SK-N-SH (cell line): Measurements from ENCODE around the gene SEC23IP. TPM values are rescaled to one million over a fixed set of nuclear protein-coding genes. Genes with fewer than 3 reads are reported as not detected.

ENCODE experiments used
- CTCF ChIA-PET: fragments of 300-600, 350-600 bp; formaldehyde crosslinking; extraction: SDS; loops from one replicate; lab custom pipeline; 2021; lab: Yijun Ruan, JAX
- POLR2A ChIA-PET: fragments of 350-600 bp; sonication (Branson Sonifier 250); formaldehyde crosslinking; extraction: SDS; loops from one replicate; lab custom pipeline; 2020; ENCODE audit warnings: antibody characterized with exemption, inconsistent platforms; lab: Yijun Ruan, JAX
- DNase-seq: peaks from one replicate; pipeline ENCODE4 v3.0.0; 2012
- H2AFZ ChIP-seq: fragments of 200-600 bp; sonication (generic); 2 replicates; pipeline ENCODE4 v1.8.1; 2016; ENCODE audit warnings: antibody characterized with exemption, mild to moderate bottlenecking, low read depth
- H3F3A ChIP-seq: fragments of 200-600 bp; sonication (generic); replicated peaks from 2 replicates; pipeline ENCODE3; 2016; ENCODE audit warnings: antibody characterized with exemption, mild to moderate bottlenecking; ENCODE audit not compliant: insufficient read depth
- H3K27ac ChIP-seq, 2 experiments: fragments of 200-500 bp in 1 of 2; fragments of 200-600 bp in 1 of 2; sonication (Bioruptor generic) in 1 of 2; sonication (generic), shearing (Covaris generic) in 1 of 2; 2 replicates each; pipeline versions ENCODE4 v1.5.1 to v1.6.1; 2014 to 2016; ENCODE audit warnings: low read depth in 2 of 2, inconsistent platforms in 1 of 2, low read length in 1 of 2, mild to moderate bottlenecking in 1 of 2, mixed read lengths in 1 of 2
- H3K27me3 ChIP-seq: fragments of 200-600 bp; sonication (generic), shearing (Covaris generic); 2 replicates; pipeline ENCODE4 v1.6.1; 2016; ENCODE audit warnings: mixed run types; ENCODE audit not compliant: insufficient read depth
- H3K36me3 ChIP-seq, 2 experiments: fragments of 200-500 bp in 1 of 2; fragments of 200-600 bp in 1 of 2; sonication (Bioruptor generic) in 1 of 2; sonication (generic) in 1 of 2; replicated peaks in 1 of 2; 2 replicates each; pipeline versions ENCODE3 to v1.5.1; 2014 to 2016; ENCODE audit warnings: low read length in 1 of 2, mild to moderate bottlenecking in 1 of 2; ENCODE audit not compliant: insufficient read depth in 2 of 2, control insufficient read depth in 1 of 2
- H3K4me1 ChIP-seq, 2 experiments: fragments of 200-500 bp in 1 of 2; fragments of 200-600 bp in 1 of 2; sonication (Bioruptor generic) in 1 of 2; sonication (generic), shearing (Covaris generic) in 1 of 2; 2 replicates each; pipeline versions ENCODE4 v1.5.1 to v1.6.1; 2014 to 2016; ENCODE audit warnings: low read depth in 1 of 2, low read length in 1 of 2, mixed run types in 1 of 2; ENCODE audit not compliant: insufficient read depth in 2 of 2, control insufficient read depth in 1 of 2
- H3K4me2 ChIP-seq: fragments of 200-600 bp; sonication (generic), shearing (Covaris generic); 2 replicates; pipeline ENCODE4 v1.6.1; 2017; ENCODE audit warnings: mixed run types
- H3K4me3 ChIP-seq, 2 experiments: fragments of 200-500 bp in 1 of 2; fragments of 200-600 bp in 1 of 2; sonication (Bioruptor generic) in 1 of 2; sonication (generic), shearing (Covaris generic) in 1 of 2; 2 replicates each; pipeline versions ENCODE4 v1.5.1 to v1.8.1; 2014 to 2016; ENCODE audit warnings: low read depth in 2 of 2, inconsistent platforms in 1 of 2, low read length in 1 of 2, mild to moderate bottlenecking in 1 of 2, mixed read lengths in 1 of 2, moderate library complexity in 1 of 2
- H3K79me2 ChIP-seq: fragments of 200-600 bp; sonication (generic); 2 replicates; pipeline ENCODE4 v1.8.1; 2017; ENCODE audit warnings: mild to moderate bottlenecking; ENCODE audit not compliant: insufficient read depth
- H3K9ac ChIP-seq: fragments of 200-600 bp; sonication (generic); 2 replicates; pipeline ENCODE4 v1.6.1; 2017; ENCODE audit warnings: mixed run types
- H3K9me2 ChIP-seq: fragments of 200-600 bp; sonication (generic); 2 replicates; pipeline ENCODE4 v1.6.1; 2017; ENCODE audit warnings: mixed run types
- H3K9me3 ChIP-seq: fragments of 200-600 bp; sonication (generic); 2 replicates; pipeline ENCODE4 v1.6.1; 2017; ENCODE audit warnings: mixed run types, mild to moderate bottlenecking, moderate library complexity
- H4K20me1 ChIP-seq: fragments of 200-600 bp; sonication (generic); 2 replicates; pipeline ENCODE4 v1.6.1; 2017; ENCODE audit warnings: mild to moderate bottlenecking, mixed run types; ENCODE audit not compliant: insufficient read depth
- EZH2phosphoT487 ChIP-seq: fragments of 200-600 bp; sonication (generic); IDR thresholded peaks from 2 replicates; pipeline ENCODE4 v1.6.1; 2017; ENCODE audit warnings: low read depth, mixed run types, mild to moderate bottlenecking, antibody characterized with exemption, moderate library complexity, borderline replicate concordance
- FOSL2 ChIP-seq: IDR thresholded peaks from 2 replicates; pipeline ENCODE4 v1.4.0; 2012; ENCODE audit warnings: low read depth, mild to moderate bottlenecking, moderate library complexity, borderline replicate concordance
- FOXJ3 ChIP-seq: sonication (generic); formaldehyde crosslinking; IDR thresholded peaks from 2 replicates; pipeline ENCODE4 v1.5.1; 2020; ENCODE audit warnings: mild to moderate bottlenecking, missing genetic modification reagents
- MEF2A ChIP-seq: IDR thresholded peaks from 2 replicates; pipeline ENCODE4 v1.4.0; 2012; ENCODE audit warnings: low read depth, borderline replicate concordance
- MXI1 ChIP-seq: IDR thresholded peaks from 2 replicates; pipeline ENCODE4 v1.6.1; 2012; ENCODE audit warnings: mild to moderate bottlenecking, low read depth, low read length, improper control_type of control experiment
- NRF1 ChIP-seq: IDR thresholded peaks from 2 replicates; pipeline ENCODE4 v1.6.1; 2012; ENCODE audit warnings: low read depth, mild to moderate bottlenecking, low read length
- POLR2AphosphoS5 ChIP-seq: IDR thresholded peaks from 2 replicates; pipeline ENCODE4 v1.6.1; 2012; ENCODE audit warnings: low read depth, low read length
- TAF1 ChIP-seq: IDR thresholded peaks from 2 replicates; pipeline ENCODE4 v1.6.1; 2012; ENCODE audit warnings: low read depth, mild to moderate bottlenecking, low read length, moderate library complexity, borderline replicate concordance
- TCF12 ChIP-seq: IDR thresholded peaks from 2 replicates; pipeline ENCODE4 v1.4.0; 2012
- WGBS: methylation state at CpG from one replicate; pipeline ENCODE4 v1.1.6; 2017; ENCODE audit warnings: low lambda C conversion rate; 5-methylcytosine and 5-hydroxymethylcytosine counted together
- polyA plus RNA-seq, 3 experiments: library from polyadenylated mRNA; depleted of rRNA; stranded (reverse); fragments of >200 nt; gene quantifications; 2 replicates each; pipeline ENCODE4 v1.2.3, GENCODE V29; 2012
- TF ChIP-seq, protein P1 (sequence below): IDR thresholded peaks from 2 replicates; pipeline ENCODE4 v1.4.0; 2012; ENCODE audit warnings: low read depth, borderline replicate concordance
- TF ChIP-seq, protein P2 (sequence below): IDR thresholded peaks from 2 replicates; pipeline ENCODE4 v1.6.1; 2012; ENCODE audit warnings: mild to moderate bottlenecking, low read depth, low read length, moderate library complexity

Gene SEC23IP
- polyA plus RNA-seq, 1 of the 3 experiments (the other 2 are of a cell fraction): 23.8 TPM

DNA sequence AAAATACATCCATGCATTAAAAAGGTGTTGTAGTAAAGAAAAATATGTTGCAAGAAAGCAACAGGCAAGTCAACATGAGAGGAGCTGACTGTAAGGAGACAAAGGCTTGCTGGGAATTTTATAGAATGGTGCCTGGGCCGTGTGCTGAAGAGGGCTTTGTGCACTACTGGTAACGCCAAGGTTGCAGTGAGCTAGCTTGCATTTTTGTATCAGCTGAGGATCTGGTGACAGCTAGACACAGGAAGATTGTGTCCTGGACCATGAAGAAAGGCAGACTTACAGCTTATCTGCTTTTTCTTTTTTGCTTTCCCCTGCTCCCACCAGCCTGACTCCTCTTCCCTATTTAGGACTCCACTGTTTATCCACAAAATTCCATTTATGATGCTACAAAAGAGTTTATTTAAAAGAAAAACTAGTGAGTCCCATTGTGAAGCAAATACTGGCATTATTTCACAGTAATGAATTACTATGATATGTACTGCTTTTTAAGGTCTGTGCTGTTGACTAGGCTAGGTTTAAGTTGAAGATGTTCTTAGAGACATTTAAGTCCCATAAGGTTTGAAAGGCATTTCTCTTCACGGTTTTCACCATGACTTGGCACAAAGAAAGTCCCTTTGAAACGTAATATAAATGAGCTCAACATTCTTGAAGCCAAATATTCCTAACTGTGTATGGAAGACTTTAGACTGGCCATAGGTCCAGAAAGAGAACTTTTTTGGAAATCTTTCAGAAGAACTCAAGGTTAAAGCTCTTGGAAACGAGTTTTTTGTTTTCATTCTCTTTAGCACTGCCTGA lies 88.6 kb downstream of the SEC23IP start:
- no peak overlapping the region for H3K9ac ChIP-seq
- no peak overlapping the region for H3K4me3 ChIP-seq
- H3K27ac ChIP-seq: no peak overlapping the region
- no peak for DNase-seq
- no peaks in the 10 kb centered on the region for H3K4me1 ChIP-seq
- no peak overlapping the region for H2AFZ ChIP-seq
- H3K4me2 ChIP-seq: no peak overlapping the region
- H4K20me1 ChIP-seq: no peaks in the 10 kb centered on the region
- H3K9me3 ChIP-seq: no peaks in the 10 kb centered on the region
- no peaks in the 10 kb centered on the region for H3K36me3 ChIP-seq
- H3K27me3 ChIP-seq: no peaks in the 10 kb centered on the region
- H3K79me2 ChIP-seq: no peaks in the 10 kb centered on the region
- CTCF ChIA-PET: interaction anchor here (1.4 kb wide), 1 partner anchor 14 kb away, joined by 4 read pairs; no protein-coding TSS in a partner anchor
- H3F3A ChIP-seq: no peaks in the 10 kb centered on the region
- WGBS: 29% methylated on average over 5 of the region's 5 CpGs
- POLR2A ChIA-PET: no interaction called here
- TF ChIP-seq MXI1 (no peak), TCF12 (no peak), MEF2A (no peak), NRF1 (no peak), FOXJ3 (CRISPR knock-in tag) (no peak), POLR2AphosphoS5 (no peak), TAF1 (no peak), EZH2phosphoT487 (no peak), FOSL2 (no peak)
- TF ChIP-seq, protein P1, sequence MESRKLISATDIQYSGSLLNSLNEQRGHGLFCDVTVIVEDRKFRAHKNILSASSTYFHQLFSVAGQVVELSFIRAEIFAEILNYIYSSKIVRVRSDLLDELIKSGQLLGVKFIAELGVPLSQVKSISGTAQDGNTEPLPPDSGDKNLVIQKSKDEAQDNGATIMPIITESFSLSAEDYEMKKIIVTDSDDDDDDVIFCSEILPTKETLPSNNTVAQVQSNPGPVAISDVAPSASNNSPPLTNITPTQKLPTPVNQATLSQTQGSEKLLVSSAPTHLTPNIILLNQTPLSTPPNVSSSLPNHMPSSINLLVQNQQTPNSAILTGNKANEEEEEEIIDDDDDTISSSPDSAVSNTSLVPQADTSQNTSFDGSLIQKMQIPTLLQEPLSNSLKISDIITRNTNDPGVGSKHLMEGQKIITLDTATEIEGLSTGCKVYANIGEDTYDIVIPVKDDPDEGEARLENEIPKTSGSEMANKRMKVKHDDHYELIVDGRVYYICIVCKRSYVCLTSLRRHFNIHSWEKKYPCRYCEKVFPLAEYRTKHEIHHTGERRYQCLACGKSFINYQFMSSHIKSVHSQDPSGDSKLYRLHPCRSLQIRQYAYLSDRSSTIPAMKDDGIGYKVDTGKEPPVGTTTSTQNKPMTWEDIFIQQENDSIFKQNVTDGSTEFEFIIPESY: no peak
- TF ChIP-seq, protein P2, sequence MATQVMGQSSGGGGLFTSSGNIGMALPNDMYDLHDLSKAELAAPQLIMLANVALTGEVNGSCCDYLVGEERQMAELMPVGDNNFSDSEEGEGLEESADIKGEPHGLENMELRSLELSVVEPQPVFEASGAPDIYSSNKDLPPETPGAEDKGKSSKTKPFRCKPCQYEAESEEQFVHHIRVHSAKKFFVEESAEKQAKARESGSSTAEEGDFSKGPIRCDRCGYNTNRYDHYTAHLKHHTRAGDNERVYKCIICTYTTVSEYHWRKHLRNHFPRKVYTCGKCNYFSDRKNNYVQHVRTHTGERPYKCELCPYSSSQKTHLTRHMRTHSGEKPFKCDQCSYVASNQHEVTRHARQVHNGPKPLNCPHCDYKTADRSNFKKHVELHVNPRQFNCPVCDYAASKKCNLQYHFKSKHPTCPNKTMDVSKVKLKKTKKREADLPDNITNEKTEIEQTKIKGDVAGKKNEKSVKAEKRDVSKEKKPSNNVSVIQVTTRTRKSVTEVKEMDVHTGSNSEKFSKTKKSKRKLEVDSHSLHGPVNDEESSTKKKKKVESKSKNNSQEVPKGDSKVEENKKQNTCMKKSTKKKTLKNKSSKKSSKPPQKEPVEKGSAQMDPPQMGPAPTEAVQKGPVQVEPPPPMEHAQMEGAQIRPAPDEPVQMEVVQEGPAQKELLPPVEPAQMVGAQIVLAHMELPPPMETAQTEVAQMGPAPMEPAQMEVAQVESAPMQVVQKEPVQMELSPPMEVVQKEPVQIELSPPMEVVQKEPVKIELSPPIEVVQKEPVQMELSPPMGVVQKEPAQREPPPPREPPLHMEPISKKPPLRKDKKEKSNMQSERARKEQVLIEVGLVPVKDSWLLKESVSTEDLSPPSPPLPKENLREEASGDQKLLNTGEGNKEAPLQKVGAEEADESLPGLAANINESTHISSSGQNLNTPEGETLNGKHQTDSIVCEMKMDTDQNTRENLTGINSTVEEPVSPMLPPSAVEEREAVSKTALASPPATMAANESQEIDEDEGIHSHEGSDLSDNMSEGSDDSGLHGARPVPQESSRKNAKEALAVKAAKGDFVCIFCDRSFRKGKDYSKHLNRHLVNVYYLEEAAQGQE: no peak
- H3K9me2 ChIP-seq: no peaks in the 10 kb centered on the region
